Liver (tissue), 9 donors: ENCODE results near the gene MRAS. TPM values are rescaled to one million over a fixed set of nuclear protein-coding genes. Genes with fewer than 3 reads are reported as not detected.

ENCODE experiments used
- DNase-seq: peaks from one replicate; pipeline ENCODE4 v3.0.0-alpha.2; 2017; ENCODE audit warnings: low spot score
- H3K27ac ChIP-seq, 2 donors: one replicate each; pipeline ENCODE4 v1.7.0; 2013; ENCODE audit warnings: inconsistent platforms in 2 of 2, low read length in 2 of 2, control low read depth in 1 of 2, low read depth in 1 of 2, mild to moderate bottlenecking in 1 of 2
- H3K27me3 ChIP-seq, 4 donors: one replicate each; pipeline versions ENCODE4 v1.6.1 to v1.7.0; 2013; ENCODE audit warnings: low read length in 3 of 4, inconsistent platforms in 1 of 4, mild to moderate bottlenecking in 1 of 4, moderate library complexity in 1 of 4; ENCODE audit not compliant: control insufficient read depth in 4 of 4, insufficient read depth in 4 of 4
- H3K36me3 ChIP-seq, 4 donors: one replicate each; pipeline versions ENCODE4 v1.6.1 to v1.7.0; 2013; ENCODE audit warnings: low read length in 3 of 4, mild to moderate bottlenecking in 3 of 4, low read depth in 1 of 4, moderate library complexity in 1 of 4; ENCODE audit not compliant: control insufficient read depth in 4 of 4, insufficient read depth in 3 of 4
- H3K4me1 ChIP-seq, 4 donors: one replicate each; pipeline versions ENCODE4 v1.6.1 to v1.7.0; 2013; ENCODE audit warnings: low read length in 3 of 4, mild to moderate bottlenecking in 3 of 4, moderate library complexity in 1 of 4; ENCODE audit not compliant: control insufficient read depth in 4 of 4, insufficient read depth in 4 of 4
- H3K4me3 ChIP-seq, 3 donors: one replicate each; pipeline versions ENCODE4 v1.6.1 to v1.7.0; 2013; ENCODE audit warnings: low read length in 3 of 3, control low read depth in 1 of 3, low read depth in 1 of 3, mild to moderate bottlenecking in 1 of 3
- H3K9ac ChIP-seq, 2 donors: one replicate each; pipeline ENCODE4 v1.7.0; 2013; ENCODE audit warnings: low read length in 2 of 2, mild to moderate bottlenecking in 2 of 2, moderate library complexity in 2 of 2, control low read depth in 1 of 2, low read depth in 1 of 2
- H3K9me3 ChIP-seq, 4 donors: one replicate each; pipeline versions ENCODE4 v1.6.1 to v1.7.0; 2013; ENCODE audit warnings: low read length in 3 of 4; ENCODE audit not compliant: control insufficient read depth in 4 of 4
- ATF3 ChIP-seq: IDR thresholded peaks from 2 replicates; pipeline ENCODE4 v1.6.1; 2016; ENCODE audit warnings: antibody characterized with exemption
- CTCF ChIP-seq: fragments of 150-350 bp; IDR thresholded peaks from 2 replicates; pipeline ENCODE4 v1.5.1; 2017; ENCODE audit warnings: improper control_type of control experiment, low read depth, low read length; ENCODE audit not compliant: missing input control
- EGR1 ChIP-seq, 2 donors: IDR thresholded peaks; 2 replicates each; pipeline ENCODE4 v1.6.1; 2016 to 2018; ENCODE audit warnings: antibody characterized with exemption in 2 of 2, low read depth in 2 of 2
- FOXA1 ChIP-seq: IDR thresholded peaks from 2 replicates; pipeline ENCODE4 v1.6.1; 2016; ENCODE audit warnings: antibody characterized with exemption
- GABPA ChIP-seq, 2 donors: IDR thresholded peaks in 1 of 2; conservative IDR thresholded peaks in 1 of 2; 2 replicates each; pipeline ENCODE4 v1.6.1; 2016; ENCODE audit warnings: antibody characterized with exemption in 2 of 2, mild to moderate bottlenecking in 1 of 2, moderate library complexity in 1 of 2
- HNF4A ChIP-seq, 2 donors: conservative IDR thresholded peaks; 2 replicates each; pipeline ENCODE4 v1.6.1; 2016; ENCODE audit warnings: antibody characterized with exemption in 2 of 2, mild to moderate bottlenecking in 2 of 2
- HNF4G ChIP-seq: IDR thresholded peaks from 2 replicates; pipeline ENCODE4 v1.6.1; 2016; ENCODE audit warnings: antibody characterized with exemption
- JUND ChIP-seq, 2 donors: IDR thresholded peaks; 2 replicates each; pipeline ENCODE4 v1.6.1; 2016; ENCODE audit warnings: antibody characterized with exemption in 2 of 2
- NR2F2 ChIP-seq: IDR thresholded peaks from 2 replicates; pipeline ENCODE4 v1.6.1; 2016; ENCODE audit warnings: antibody characterized with exemption
- RAD21 ChIP-seq, 2 donors: IDR thresholded peaks; 2 replicates each; pipeline ENCODE4 v1.6.1; 2016; ENCODE audit warnings: antibody characterized with exemption in 2 of 2, mild to moderate bottlenecking in 2 of 2
- REST ChIP-seq: IDR thresholded peaks from 2 replicates; pipeline ENCODE4 v1.6.1; 2016; ENCODE audit warnings: antibody characterized with exemption, mild to moderate bottlenecking
- RXRA ChIP-seq, 2 donors: IDR thresholded peaks; 2 replicates each; pipeline ENCODE4 v1.6.1; 2017 to 2018; ENCODE audit warnings: antibody characterized with exemption in 2 of 2, mild to moderate bottlenecking in 1 of 2
- SP1 ChIP-seq: IDR thresholded peaks from 2 replicates; pipeline ENCODE4 v1.6.1; 2018; ENCODE audit warnings: antibody characterized with exemption, mild to moderate bottlenecking
- TAF1 ChIP-seq: conservative IDR thresholded peaks from 2 replicates; pipeline ENCODE4 v1.6.1; 2016; ENCODE audit warnings: antibody characterized with exemption, mild to moderate bottlenecking
- YY1 ChIP-seq: IDR thresholded peaks from 2 replicates; pipeline ENCODE4 v1.6.1; 2016; ENCODE audit warnings: antibody characterized with exemption, mild to moderate bottlenecking
- ZBTB33 ChIP-seq: IDR thresholded peaks from 2 replicates; pipeline ENCODE4 v1.6.1; 2016; ENCODE audit warnings: antibody characterized with exemption
- WGBS: extraction: QIAGEN DNeasy Blood & Tissue Kit; methylation state at CpG from one replicate; pipeline ENCODE4 v1.1.7; 2013; 5-methylcytosine and 5-hydroxymethylcytosine counted together
- polyA plus RNA-seq, 2 donors: library from polyadenylated mRNA; stranded (reverse) in 1 of 2; unstranded in 1 of 2; fragments of 200-250 nt in 1 of 2; fragments of >200 nt in 1 of 2; fragmentation: Nextera tagmentation in 1 of 2; extraction: Ambion mirVana in 1 of 2; gene quantifications; one replicate each; pipeline versions ENCODE4 v1.2.1 to v1.2.3, GENCODE V29; 2013 to 2015
- total RNA-seq, 2 donors: library from RNA; depleted of rRNA; stranded (reverse); fragments of >200 nt; gene quantifications; one replicate each; pipeline ENCODE4 v1.2.3, GENCODE V29; 2014
- donor health status: healthy.
- donor health status: healthy.
- donor health status: healthy.
- donor health status: healthy.
- donor health status: healthy.

Gene MRAS
- total and polyA plus RNA-seq, 4 donors = 1.6 to 2.6 (median 1.9) TPM

- Histone ChIP-seq H3K9me3 (no peaks in the 10 kb centered on the region), H3K4me3 (no peak overlapping the region), H3K27ac (no peak overlapping the region), H3K36me3 (peaks cover 0 to 2% (median 0%) of the 10 kb centered on the region in 4 donors), H3K4me1 (peaks cover 6 to 11% (median 8%) of the 10 kb centered on the region in 4 donors), H3K9ac (no peak overlapping the region), H3K27me3 (no peaks in the 10 kb centered on the region)
- no peak for DNase-seq
- TF ChIP-seq REST = no peak
- no peak for TF ChIP-seq FOXA1
- TF ChIP-seq HNF4A (conservative IDR thresholded peaks at IDR 0.05) = no peak
- TF ChIP-seq ATF3 = no peak
- TF ChIP-seq RXRA (IDR thresholded peaks at IDR 0.05) = no peak
- TF ChIP-seq EGR1 (IDR thresholded peaks at IDR 0.05; ENCODE audit: low read depth in 2 of 2) = no peak
- no peak for TF ChIP-seq GABPA (IDR thresholded peaks at IDR 0.05 in 1 of 2, conservative IDR thresholded peaks at IDR 0.05 in 1 of 2)
- TF ChIP-seq CTCF = no peak
- TF ChIP-seq SP1 = no peak
- no peak for TF ChIP-seq TAF1
- no peak for TF ChIP-seq HNF4G
- TF ChIP-seq NR2F2 = no peak
- TF ChIP-seq JUND (IDR thresholded peaks at IDR 0.05) = no peak
- TF ChIP-seq RAD21 (IDR thresholded peaks at IDR 0.05) = no peak
- no peak for TF ChIP-seq ZBTB33
- no peak for TF ChIP-seq YY1
- WGBS = 92% methylated on average over 7 of the region's 7 CpGs
Observed at GRCh38 chr3:138405001-138405400, 56.6 kb downstream of the MRAS start.

GRCh38 chr3:138405486-138405885 is 57.1 kb downstream of the MRAS start:
- WGBS = 82% methylated on average over 5 of the region's 5 CpGs
- Histone ChIP-seq H3K27me3 (no peaks in the 10 kb centered on the region), H3K36me3 (peaks cover 0 to 2% (median 0%) of the 10 kb centered on the region in 4 donors), H3K4me1 (peaks cover 3 to 7% (median 5%) of the 10 kb centered on the region in 4 donors), H3K9ac (no peak overlapping the region), H3K9me3 (no peaks in the 10 kb centered on the region), H3K27ac (no peak overlapping the region), H3K4me3 (no peak overlapping the region)
- DNase-seq = no peak
- TF ChIP-seq RXRA (IDR thresholded peaks at IDR 0.05) = no peak
- no peak for TF ChIP-seq FOXA1
- TF ChIP-seq RAD21 (IDR thresholded peaks at IDR 0.05) = no peak
- no peak for TF ChIP-seq HNF4G
- no peak for TF ChIP-seq EGR1 (IDR thresholded peaks at IDR 0.05; ENCODE audit: low read depth in 2 of 2)
- TF ChIP-seq ZBTB33 = no peak
- no peak for TF ChIP-seq CTCF
- no peak for TF ChIP-seq HNF4A (conservative IDR thresholded peaks at IDR 0.05)
